HG03159 (cell line): Measurements from ENCODE around the gene DNHD1.
A peak's percentile ranks its signal among the peaks of the same experiment; 100 is the strongest.

Experiments
- ATAC-seq: cut with Tn5 transposase; IDR thresholded peaks from one replicate; pipeline ENCODE4 v1.9.1; 2021; ENCODE audit warnings: mild to moderate bottlenecking, moderate library complexity; ENCODE audit not compliant: unreplicated experiment

DNHD1 gene

DNA sequence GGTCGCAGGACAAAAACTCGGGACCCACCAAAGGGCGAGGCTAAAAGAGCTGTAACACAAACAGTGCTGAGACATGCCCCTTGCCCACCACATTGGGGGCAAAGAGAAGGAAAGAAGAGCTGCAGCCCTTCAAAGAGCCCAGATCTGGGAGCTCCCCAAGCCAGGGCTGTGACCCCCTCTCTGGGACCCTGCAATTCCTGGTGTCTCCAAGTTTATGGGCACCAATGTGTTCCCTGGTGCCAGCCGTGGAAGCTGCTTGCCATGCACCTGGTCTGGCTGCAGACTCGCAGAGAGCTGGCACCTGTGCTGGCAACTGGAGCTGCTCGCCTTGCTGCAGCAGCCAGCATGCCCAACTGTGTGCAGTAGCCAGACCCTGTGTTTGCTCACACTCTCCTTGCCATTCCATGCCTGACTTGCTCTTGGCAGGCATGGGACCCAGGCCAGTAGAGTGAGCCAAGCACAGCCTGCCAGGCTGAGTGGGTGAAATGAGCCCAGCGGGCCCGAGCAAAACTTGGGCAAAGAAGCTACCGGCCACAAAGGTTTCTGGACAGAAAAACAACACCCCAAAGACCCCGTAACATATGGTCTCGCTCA is 90.4 kb downstream of the DNHD1 start:
- ATAC-seq, result no peak

DNA sequence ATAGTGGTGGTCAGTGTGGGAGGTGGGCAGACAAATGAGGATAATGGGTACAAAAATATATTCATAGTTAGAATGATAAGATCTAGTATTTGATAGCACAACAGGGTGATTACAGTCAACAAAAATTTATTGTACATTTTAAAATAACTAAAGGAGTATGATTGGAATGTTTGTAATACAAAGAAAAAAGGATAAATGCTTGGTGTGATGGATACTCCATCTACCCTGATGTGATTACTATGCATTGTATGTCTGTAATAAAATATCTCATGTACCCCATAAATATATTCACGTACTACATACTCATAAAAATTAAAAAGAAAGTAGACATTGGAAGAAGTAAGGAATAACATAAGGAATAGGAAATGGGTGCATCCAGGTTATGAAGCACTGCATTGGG is 90.9 kb downstream of the DNHD1 start:
- ATAC-seq, result no peak

DNA sequence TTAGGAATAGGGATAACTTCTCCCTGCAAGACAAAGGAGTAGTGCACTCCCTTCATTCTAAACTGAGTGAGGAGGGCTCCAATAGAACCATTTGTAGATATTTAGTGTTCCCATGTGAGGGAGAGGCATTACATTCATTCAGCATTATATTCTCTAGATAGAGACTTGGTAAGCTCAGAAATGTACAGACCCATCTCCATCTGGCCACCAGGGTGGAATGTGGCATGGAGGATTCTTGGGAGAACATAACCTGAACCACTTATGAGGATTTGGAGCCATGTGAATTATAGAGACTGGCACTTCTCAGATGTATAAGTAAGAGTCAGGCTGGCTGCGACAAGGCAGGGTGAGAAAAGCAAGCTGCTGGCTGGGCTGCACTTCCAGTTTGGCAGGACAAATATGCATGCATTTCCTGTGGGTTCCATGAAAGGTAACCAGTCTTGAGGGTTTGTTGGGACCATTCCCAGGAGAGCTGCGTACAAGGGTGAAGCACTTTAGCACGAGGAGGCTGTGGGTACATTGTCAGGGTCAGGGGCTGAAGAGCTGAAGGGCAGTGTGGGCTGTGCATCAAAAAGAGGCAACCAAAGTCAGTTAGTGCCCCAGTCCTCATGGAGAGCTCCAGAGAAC is 97.2 kb downstream of the DNHD1 start:
- ATAC-seq, result no peak

DNA sequence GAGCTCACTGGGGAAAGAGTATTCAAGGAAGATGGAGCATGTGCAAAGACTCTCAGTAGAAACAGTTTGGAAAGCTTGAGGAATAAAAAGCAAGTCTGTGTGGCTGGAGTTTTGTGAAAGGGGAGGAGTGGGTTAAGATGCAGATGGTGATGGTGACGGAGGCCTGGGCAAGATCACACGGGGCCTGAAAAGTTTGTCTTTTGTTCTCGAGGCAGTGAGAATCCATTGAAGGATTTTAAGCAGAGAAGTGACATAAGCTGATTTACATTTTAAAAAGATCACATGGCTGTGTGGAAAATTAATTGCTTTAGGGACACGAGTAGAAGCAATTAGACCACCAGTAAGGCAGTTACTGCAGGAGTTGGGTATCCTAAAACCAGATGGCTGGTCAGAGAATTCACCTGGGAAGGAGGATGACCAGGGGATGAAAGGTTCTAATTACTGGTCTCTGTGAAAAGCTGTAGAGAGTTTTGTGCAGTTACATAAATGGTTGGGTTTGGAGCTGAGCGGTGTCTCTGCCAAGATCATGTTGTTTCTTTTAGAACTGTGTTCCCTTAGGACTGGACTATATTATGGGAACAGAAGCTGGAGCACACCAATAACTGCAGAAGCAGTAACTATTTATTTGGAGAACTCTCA is 99.3 kb downstream of the DNHD1 start:
- no peak for ATAC-seq

DNA sequence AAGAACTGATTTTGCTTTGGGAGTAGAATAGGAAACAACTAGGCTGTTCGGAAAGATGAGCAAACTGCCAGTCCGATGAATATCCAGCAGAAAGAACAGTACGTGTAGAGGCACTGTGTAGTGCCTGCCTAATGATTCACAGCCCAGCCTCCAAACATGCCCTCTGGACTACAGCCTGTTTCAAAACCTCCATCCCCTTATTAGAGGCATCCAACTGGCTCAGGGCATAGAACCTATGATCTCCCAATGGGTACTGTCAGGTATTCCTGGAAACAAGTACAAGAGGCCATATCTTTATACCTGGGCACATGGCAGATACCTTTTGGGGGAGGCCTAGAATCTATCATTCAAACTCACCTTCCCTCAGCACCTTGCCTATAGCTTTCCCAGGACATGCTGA is 101.5 kb downstream of the DNHD1 start:
- ATAC-seq, result no peak

DNA sequence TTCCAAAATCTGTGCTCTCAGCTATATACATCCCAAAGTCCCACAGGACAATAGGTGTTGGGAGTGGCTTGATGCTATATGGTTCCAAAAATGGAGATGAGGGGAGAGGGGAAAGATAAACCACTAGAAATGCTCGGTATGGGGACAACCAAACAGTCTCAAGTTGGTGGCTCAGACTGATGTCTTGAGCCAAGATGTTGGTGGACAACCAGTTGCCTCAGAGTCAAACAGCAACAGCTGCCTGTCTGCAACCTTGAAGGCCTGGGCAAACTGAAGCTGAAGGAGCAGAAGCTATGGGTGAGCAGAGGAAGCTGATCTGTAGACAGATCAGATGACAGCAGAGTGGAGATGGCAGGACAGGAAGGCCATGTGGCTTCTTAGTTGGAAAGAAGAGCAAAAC is 102.4 kb downstream of the DNHD1 start:
- no peak for ATAC-seq

DNA sequence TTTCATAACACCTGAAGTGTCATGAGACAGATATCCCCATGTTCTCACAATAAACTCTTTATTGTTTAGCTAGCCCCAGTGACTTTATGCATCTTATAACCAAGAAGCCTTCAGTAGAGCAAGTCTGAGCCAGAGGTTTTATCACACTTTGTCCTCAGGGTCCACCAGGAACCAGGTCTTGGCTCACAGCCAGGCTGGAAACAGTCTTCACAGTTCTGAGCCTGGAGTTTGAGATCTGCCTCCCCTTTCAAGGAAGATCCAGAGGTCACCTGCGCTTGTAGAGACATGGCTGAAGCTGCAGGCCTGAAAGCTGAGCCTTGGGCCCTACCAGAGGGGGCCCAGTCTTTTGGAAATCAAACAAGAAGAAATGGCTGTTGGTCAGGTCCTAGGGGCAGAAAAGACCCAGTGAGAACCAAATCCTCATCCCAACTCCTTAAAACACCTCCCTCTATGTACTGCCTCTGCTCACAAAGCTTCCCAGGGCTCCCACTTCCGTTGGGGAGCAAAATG is 102.9 kb downstream of the DNHD1 start:
- no peak for ATAC-seq

DNA sequence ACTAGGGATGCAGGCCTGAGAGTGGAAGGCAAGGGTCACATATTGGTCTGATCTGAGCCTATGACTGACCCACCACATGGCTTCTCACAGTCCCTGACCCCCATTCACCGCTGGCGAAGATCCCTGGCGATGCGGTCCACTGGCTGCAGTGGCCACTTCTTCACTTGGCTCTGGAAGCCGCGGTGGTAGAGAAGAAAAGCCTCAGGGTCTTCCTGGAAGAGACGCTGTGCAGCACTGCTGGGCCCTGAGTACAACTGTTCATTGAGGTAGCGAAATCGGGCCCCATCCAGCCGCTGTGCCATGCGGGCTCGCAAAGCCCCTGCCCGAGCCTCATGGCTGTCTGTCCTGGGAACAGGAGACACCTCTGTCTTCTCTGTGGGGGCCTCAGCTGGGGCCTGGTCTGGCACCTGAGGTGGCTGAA is 104.0 kb downstream of the DNHD1 start:
- ATAC-seq, result no peak

DNA sequence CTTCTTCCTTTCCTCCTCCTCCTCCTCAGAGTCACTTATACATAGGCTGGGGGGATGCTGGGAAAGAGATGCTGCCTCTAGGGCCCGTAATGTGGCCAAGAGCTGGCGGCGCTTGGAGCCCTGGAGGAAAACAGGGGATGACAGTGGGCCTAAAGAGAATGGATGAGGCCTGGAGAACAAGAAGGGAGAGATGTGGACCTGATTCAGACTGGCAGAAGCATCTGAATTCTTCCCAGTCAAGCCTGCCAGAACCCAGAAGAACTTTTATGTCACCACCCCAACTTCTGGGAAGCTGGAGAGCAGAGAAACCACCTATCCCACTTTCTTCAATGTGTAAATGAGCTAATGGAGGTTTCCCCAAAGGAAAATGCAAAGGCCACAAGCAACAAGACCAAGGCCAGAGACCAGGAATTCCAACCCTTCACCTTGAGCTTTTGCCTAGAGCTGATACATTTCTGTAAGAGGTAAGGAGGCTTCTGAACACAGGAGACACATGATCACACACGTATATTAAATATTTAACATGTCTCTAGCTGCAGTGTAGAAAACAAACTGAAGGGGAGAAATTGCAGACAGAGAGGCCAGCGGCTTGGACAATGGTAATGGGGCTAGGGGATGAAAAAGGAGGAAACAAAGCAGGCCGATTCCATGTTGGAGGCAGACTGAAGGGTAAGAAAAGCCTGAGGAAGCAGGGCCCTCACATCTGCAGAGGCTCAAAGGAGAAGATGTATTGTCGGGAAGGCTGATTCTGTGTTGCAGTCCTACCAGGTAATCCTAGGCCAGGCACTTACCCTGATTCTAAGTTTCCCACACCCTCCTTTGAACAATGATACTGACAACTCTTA is 105.2 kb downstream of the DNHD1 start:
- ATAC-seq, result no peak

DNA sequence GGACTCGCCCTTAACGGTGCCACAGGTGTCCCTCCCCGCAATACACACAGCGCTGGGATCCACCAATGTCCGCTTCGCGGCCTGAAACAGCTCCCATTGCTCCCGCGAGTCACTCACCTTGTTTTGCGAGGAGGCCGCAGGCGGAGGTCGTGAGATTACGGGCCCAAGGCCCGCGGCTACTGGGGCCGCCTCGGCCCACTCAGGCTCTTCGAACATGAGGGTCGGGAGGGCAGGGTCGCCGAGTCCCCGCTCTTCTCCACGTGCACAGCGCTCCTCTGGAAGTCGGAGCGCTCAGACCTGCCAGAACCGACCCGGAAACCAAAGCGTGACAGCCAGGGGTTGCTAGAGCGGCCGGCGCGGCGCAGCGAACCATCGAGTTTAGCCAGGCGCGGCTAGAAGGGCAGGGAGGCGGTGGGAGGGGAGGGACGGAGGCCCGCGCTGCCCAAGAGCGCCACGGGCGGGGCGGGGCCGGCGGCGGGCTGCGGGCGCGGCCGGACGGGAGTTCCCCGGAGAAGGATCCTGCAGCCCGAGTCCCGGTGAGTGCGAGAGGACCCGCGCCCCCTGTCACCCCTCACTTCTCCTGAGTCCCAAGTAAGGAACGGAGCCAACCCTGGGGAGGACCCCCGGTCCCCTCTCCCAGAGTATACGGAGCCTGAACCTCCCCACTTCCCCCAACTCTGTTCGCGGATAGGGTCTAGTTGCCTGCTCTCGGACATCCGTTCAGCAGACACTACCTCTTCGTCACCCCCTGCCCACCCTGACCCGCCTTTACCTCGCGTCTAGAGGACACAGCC is 106.4 kb downstream of the DNHD1 start, which contains the start of the genes ILK and RRP8:
Gene ILK (plus strand): TSS at position 488 of the 794 bp plus-strand sequence. CDS start 498 bp downstream, outside the sequence.
Gene RRP8 (minus strand): TSS at position 330 of the 794 bp plus-strand sequence. CDS start 114 bp downstream, at position 216.
- ATAC-seq, result peak; percentile 76

DNA sequence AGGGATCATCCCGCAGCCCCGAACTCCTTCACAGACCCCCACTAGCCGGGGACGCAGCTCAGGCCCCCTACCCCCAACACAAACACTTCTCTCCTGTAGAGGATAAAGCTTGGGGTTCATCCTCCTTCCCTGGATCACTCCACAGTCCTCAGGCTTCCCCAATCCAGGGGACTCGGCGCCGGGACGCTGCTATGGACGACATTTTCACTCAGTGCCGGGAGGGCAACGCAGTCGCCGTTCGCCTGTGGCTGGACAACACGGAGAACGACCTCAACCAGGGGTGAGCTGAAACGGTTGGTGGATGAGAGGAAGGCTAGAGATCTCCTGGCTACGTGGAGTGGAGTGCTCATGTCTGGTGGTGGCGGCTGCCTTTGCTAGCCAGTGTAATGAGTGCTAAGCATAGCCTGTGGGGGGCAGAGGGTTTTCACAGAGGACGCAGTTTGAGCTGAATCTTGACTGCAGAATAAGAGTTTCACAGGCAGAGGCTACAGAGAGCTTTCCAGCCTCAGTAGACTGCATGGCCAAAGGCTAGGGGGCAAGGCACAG is 107.1 kb downstream of the DNHD1 start:
- ATAC-seq, result peak; percentile 40

DNA sequence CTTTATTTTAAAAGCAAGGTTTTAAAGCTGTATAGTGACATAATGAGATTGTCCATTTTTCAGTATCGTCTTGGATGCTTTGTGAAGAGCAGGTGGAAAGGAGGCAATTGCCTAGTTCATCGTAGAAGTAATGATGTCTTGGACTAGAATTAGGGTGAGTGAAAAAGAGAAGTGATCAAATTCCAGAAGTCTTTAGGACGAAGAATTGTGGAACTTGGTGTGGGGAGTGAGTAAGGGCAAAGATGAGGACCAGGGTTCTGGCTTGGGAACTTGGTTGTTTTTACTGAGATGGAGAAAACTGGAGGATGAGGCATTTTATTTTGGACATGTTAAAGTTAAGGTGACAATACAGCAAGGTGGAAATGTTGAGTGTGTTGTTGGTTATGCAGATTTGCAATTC is 107.7 kb downstream of the DNHD1 start:
- ATAC-seq, result no peak

DNA sequence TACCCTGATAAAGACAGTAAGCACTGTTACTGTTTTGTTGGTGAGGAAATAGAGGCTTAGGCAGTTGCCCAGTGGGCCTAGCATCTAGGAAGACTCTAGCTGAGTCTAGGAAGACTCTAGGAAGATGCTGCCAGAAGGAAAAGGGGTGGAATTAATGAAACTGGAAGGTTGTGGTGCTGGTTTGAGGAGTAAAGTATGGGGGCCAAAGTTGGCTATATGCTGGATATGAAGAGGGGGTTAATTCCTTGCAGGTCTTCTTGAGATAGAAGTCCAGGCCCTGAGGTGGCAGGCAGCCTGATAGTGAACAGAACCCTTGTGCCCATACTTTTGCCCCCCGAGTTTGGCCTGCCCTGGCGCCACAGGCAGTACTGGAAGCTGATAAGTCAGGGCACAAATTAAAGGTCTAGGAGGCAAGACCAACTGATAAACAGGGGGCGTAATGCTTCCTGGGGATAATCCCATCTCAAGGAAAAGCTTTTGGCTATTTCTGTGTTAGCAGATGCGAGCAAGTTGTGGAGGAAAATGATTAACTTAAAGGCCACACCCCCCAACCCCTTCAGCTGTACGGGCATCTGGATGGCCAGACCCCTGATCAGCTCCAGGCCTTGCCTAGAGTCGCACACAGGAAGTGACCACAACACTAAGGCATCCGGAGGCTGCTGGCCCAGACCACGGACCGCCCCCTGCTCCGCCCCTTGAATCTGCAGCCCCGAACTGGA is 109.5 kb downstream of the DNHD1 start:
- ATAC-seq, result peak; percentile 26

DNA sequence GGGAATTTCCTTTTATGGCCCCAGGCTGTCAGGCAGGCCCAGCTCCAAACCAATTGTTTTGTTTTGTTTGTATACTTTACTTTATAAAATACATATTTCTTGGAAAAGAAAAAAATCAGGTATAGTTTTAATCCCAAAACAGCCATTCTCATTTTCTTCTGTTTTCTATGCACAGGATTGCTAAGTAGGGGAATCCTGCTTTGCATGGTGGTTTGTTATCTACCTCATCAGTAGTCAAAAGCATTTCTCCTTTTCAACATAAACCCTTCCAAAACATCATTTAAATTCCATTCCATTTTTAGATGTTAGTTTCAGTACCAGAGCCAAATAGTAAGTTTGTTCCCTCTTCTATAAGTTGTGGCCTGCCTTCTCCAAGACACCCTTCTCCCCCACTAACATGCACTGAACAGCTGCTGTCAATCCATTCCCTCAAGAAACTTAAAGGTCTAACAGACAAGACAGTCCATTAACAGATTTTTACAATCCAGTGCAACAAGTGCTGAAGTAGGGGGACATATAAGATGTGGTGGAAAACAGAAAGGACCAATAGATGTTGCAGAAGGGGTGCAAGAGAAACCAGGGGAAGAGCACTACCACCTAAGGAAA is 110.2 kb downstream of the DNHD1 start:
- no peak for ATAC-seq

DNA sequence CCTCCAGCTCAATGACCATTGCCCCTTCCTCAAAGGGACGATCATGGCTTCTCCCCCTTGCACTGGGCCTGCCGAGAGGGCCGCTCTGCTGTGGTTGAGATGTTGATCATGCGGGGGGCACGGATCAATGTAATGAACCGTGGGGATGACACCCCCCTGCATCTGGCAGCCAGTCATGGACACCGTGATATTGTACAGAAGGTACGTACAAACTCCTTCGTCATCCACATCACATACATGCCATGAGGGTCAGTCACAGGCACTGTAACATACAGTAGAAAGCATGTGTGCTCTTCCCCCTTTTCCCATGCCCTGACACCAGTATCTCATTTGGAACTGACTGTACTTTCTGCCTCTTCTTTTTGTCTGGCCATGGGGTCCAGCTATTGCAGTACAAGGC is 110.9 kb downstream of the DNHD1 start:
- no peak for ATAC-seq

DNA sequence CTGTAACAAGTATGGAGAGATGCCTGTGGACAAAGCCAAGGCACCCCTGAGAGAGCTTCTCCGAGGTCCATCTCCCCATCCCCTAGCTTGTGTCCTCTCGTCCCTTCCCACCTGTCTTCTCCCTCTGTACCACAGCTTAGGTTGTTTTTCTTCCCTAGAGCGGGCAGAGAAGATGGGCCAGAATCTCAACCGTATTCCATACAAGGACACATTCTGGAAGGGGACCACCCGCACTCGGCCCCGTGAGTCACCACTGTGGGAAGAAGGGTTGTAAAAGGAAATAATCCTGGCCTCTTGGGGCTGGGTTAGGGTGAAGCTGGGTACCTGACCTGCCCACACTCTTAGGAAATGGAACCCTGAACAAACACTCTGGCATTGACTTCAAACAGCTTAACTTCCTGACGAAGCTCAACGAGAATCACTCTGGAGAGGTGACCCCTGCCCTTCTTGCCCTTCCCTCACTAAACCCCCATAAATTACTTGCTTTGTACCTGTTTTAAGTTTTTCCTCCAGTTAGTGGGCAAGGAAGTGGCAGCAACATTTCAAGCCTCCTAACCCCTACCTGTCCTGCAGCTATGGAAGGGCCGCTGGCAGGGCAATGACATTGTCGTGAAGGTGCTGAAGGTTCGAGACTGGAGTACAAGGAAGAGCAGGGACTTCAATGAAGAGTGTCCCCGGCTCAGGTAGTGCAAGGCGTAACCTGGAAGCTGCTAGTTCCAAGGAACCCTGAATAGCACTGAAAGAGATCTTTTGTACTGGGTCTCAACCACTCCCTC is 111.8 kb downstream of the DNHD1 start:
- ATAC-seq, result no peak

DNA sequence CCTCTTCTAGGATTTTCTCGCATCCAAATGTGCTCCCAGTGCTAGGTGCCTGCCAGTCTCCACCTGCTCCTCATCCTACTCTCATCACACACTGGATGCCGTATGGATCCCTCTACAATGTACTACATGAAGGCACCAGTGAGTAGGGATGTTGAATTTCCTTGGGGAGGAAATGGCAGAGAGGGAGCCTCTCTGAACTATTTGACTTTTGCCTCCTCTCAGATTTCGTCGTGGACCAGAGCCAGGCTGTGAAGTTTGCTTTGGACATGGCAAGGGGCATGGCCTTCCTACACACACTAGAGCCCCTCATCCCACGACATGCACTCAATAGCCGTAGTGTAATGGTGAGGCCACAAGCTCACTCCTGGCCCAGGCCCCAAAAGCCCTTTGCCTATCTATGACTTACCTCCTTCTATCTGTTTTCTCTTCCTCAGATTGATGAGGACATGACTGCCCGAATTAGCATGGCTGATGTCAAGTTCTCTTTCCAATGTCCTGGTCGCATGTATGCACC is 112.5 kb downstream of the DNHD1 start:
- no peak for ATAC-seq

DNA sequence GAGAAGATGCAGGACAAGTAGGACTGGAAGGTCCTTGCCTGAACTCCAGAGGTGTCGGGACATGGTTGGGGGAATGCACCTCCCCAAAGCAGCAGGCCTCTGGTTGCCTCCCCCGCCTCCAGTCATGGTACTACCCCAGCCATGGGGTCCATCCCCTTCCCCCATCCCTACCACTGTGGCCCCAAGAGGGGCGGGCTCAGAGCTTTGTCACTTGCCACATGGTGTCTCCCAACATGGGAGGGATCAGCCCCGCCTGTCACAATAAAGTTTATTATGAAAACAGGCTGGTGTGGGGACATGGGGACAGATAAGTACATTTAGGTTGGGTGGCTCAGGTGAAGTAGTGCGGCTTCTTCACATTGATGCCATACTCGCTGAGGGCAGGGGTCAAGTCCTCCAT is 113.5 kb downstream of the DNHD1 start:
- no peak for ATAC-seq
